ENCODE measurements around the gene ZNF562.

Gene ZNF562

DNA sequence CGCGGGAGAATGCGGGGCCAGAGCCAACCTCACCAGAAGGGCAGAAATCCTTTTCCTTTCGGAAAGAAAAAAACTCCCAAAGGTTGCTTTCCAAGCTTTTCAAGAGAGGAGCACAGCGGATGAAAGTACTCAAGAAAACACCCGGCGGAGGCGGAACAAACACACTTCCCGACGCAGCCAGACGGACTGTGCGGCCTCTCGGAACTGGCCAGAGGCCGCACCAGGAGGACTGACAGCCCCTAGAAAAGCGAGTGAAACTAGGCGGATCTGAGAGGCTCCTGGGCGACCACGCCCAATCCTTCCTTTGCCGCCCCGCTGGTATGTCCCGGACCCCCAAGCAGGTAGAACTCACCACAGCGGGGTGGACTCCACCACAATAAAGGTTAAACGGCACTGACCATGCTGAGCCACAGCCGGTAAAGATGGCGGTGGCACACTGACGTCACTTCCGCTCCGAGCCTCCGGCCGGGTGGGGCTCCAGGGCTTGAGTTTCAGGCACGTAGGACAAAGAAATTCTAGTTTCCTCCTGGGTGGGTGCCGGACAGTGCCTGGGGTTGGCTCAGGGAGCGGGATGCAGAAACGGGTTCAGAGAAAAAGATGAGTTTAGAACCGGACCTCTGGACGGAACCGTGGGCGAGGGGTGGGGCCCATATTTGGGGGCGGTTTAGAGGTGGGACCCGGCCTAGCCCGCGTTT, at the start of gene ZNF562:
Gene ZNF562 (minus strand): TSS at position 438 of the 695 bp plus-strand sequence. CDS start 14,356 bp downstream, outside the sequence.
- H3K4me3 ChIP-seq (ENCODE audit: low read depth, low read length), result peak within 1 kb of the TSS; percentile 83
- TF ChIP-seq, protein P1, sequence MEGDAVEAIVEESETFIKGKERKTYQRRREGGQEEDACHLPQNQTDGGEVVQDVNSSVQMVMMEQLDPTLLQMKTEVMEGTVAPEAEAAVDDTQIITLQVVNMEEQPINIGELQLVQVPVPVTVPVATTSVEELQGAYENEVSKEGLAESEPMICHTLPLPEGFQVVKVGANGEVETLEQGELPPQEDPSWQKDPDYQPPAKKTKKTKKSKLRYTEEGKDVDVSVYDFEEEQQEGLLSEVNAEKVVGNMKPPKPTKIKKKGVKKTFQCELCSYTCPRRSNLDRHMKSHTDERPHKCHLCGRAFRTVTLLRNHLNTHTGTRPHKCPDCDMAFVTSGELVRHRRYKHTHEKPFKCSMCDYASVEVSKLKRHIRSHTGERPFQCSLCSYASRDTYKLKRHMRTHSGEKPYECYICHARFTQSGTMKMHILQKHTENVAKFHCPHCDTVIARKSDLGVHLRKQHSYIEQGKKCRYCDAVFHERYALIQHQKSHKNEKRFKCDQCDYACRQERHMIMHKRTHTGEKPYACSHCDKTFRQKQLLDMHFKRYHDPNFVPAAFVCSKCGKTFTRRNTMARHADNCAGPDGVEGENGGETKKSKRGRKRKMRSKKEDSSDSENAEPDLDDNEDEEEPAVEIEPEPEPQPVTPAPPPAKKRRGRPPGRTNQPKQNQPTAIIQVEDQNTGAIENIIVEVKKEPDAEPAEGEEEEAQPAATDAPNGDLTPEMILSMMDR (IDR thresholded peaks at IDR 0.05; ENCODE audit: low read depth, low read length), result no peak

DNA sequence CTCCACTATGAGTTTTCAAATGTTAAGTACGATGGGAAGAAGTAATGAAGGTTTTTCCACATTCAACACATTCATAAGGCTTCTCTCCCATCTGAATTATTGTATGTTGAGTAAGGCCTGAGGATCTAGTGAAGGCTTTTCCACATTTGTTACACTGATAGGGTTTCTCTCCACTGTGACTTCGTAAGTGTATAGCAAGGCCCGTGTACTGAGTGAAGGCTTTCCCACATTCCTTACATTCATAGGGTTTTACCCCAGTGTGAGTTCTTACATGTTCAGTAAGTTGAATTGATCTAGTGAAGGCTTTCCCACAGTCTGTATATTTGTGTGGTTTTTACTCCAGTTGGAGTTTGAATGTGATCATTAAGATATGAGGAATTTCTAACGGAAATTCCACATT, 49.3 kb upstream of the ZNF562 start:
- TF ChIP-seq, protein P1 (IDR thresholded peaks at IDR 0.05; ENCODE audit: low read depth, low read length), result no peak
- H3K4me3 ChIP-seq (ENCODE audit: low read depth, low read length), result no peak overlapping the region

DNA sequence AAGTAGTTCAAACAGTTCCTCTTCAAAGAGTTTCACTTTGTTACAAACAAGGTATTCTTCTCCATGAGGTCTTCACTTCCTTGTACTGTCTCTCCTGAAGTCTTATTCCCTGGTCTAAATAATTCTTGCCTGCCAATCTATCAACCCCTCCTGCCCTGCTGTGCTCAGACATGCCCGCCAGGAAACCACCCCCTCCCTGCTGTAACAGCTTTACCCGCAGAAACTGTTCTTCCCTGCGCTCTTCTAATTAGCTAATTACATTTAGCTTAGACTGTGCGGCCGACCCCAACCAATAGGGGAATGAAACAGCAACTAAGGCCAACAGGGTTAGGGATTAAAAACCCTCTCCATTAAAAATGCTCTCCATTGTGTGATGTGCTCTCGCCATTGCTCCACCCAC, 47.0 kb upstream of the ZNF562 start:
- no peak overlapping the region for H3K4me3 ChIP-seq (ENCODE audit: low read depth, low read length)
- TF ChIP-seq, protein P1 (IDR thresholded peaks at IDR 0.05; ENCODE audit: low read depth, low read length), result no peak

DNA sequence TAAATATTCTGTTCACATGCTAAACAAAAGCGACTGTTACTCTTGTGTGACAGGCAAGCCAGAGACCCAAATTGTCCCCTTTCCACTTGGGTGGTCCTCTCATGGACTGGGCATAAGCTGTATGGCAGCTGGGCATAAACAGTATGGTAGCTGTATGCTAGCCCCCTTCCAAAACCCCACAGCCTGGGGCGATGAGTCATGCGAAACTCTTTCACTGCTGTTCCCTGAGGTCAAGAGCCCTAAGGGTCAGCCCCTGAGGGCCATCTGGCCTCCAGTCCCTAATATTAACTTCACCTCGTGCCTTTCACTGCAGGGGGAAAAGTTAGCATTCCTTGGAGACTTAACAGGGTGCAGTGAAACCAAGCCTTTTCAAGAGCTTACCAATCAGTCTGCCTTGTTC, 45.6 kb upstream of the ZNF562 start:
- TF ChIP-seq, protein P1 (IDR thresholded peaks at IDR 0.05; ENCODE audit: low read depth, low read length), result no peak
- H3K4me3 ChIP-seq (ENCODE audit: low read depth, low read length), result no peak overlapping the region

DNA sequence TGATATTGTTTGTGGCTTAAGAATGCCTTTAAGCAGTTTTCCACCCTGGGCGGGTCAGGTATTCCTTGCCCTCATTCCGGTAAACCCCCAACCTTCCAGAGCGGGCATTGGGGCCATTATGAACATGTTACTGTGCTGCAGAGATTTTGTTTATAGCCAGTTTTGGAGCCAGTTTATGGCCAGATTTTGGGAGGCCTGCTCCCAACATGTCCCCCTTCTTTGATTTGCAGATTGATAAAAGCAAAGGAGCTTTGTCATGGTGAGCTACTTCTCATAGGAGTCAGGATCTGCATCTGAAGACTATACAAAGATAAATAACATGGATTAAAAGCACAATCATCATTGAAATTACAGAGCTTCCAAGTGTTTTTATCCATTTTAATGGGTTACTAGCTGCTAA, 36.9 kb upstream of the ZNF562 start:
- no peak overlapping the region for H3K4me3 ChIP-seq (ENCODE audit: low read depth, low read length)
- TF ChIP-seq, protein P1 (IDR thresholded peaks at IDR 0.05; ENCODE audit: low read depth, low read length), result no peak

DNA sequence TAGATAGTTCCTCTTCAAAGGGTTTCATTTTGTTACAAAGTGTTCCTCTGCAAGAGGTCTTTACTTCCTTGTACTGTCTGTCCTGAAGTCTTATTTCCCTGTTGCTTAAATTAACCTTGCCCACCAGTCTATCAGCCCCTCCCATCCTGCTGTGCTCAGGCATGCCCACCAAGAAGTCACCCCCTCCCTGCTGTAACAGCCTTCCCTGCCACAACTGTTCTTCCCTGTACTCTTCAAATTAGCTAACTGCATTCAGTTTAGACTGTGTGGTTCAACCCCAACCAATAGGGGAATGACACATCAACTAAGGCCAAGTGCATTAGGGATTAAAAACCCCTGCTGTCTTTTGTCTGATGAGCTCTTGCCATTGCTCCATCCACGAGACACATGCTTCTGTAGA, 34.4 kb upstream of the ZNF562 start:
- TF ChIP-seq, protein P1 (IDR thresholded peaks at IDR 0.05; ENCODE audit: low read depth, low read length), result no peak
- no peak overlapping the region for H3K4me3 ChIP-seq (ENCODE audit: low read depth, low read length)

DNA sequence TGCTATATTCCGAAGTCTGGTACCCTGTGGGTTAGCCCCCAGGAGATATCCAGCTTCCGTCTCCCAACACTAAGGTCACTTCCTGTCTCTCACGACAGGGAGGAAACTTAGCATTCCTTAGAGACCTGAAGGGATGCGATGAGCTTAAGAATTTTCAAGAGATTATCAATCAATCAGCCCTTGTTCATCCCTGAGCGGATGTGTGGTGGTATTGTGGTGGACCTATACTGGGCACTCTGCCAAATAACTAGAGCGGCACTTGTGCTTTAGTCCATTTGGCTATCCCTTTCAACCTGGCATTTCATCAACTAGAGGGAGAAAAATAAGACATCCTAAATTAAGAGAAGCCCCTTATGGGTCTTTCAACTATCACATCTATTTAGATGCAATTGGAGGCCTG, 30.9 kb upstream of the ZNF562 start:
- TF ChIP-seq, protein P1 (IDR thresholded peaks at IDR 0.05; ENCODE audit: low read depth, low read length), result no peak

More for the DNA sequence above, 30.9 kb upstream of the ZNF562 start:
- no peak overlapping the region for H3K4me3 ChIP-seq (ENCODE audit: low read depth, low read length)

Measured in WI38 (cell line).